Stomach (tissue), 9 donors: ENCODE data around the gene C10orf71. TPM values are rescaled to one million over a fixed set of nuclear protein-coding genes. Genes with fewer than 3 reads are reported as not detected.

ENCODE experiments used
- DNase-seq, 2 donors: peaks; one replicate each; pipeline versions ENCODE4 v3.0.0 to v3.0.0-alpha.2; 2013 to 2019
- H3K27ac ChIP-seq, 5 donors: fragments of 200-600 bp in 4 of 5; sonication (generic) in 4 of 5; one replicate each; pipeline ENCODE4 v1.5.1; 2013 to 2019; ENCODE audit warnings: mild to moderate bottlenecking in 1 of 5, moderate library complexity in 1 of 5
- H3K27me3 ChIP-seq, 3 donors: fragments of 200-600 bp; sonication (generic); one replicate each; pipeline ENCODE4 v1.5.1; 2017 to 2019; ENCODE audit warnings: mixed run types in 1 of 3
- H3K36me3 ChIP-seq, 4 donors: fragments of 200-600 bp; sonication (generic); 1 replicate in 3 of 4; 2 replicates in 1 of 4; pipeline ENCODE4 v1.5.1; 2016 to 2019
- H3K4me1 ChIP-seq, 4 donors: fragments of 200-600 bp; sonication (generic); one replicate each; pipeline ENCODE4 v1.5.1; 2016 to 2019
- H3K4me3 ChIP-seq, 4 donors: fragments of 200-600 bp; sonication (generic) in 3 of 4; one replicate each; pipeline ENCODE4 v1.5.1; 2016 to 2019; ENCODE audit warnings: mild to moderate bottlenecking in 1 of 4
- H3K9me3 ChIP-seq, 4 donors: fragments of 200-600 bp; sonication (generic); one replicate each; pipeline ENCODE4 v1.5.1; 2016 to 2019
- CTCF ChIP-seq, 7 experiments: fragments of 450-650 bp in 4 of 7; fragments of 200-600 bp in 3 of 7; sonication (generic) in 3 of 7; IDR thresholded peaks; one replicate each; pipeline ENCODE4 v1.5.1; 2016 to 2019; ENCODE audit warnings: antibody characterized with exemption in 7 of 7, control low read depth in 2 of 7, mild to moderate bottlenecking in 1 of 7
- EP300 ChIP-seq: sonication (generic); formaldehyde crosslinking; IDR thresholded peaks from one replicate; pipeline ENCODE4 v1.6.1; 2017; ENCODE audit warnings: antibody characterized with exemption
- POLR2A ChIP-seq, 4 donors: fragments of 450-650 bp; IDR thresholded peaks; one replicate each; pipeline ENCODE4 v1.6.1; 2016; ENCODE audit warnings: antibody characterized with exemption in 4 of 4, control low read depth in 2 of 4, mild to moderate bottlenecking in 1 of 4, moderate library complexity in 1 of 4
- POLR2AphosphoS5 ChIP-seq, 3 donors: sonication (generic); formaldehyde crosslinking; IDR thresholded peaks; one replicate each; pipeline ENCODE4 v1.6.1; 2016; ENCODE audit warnings: antibody characterized with exemption in 3 of 3
- WGBS, 5 donors: extraction: QIAGEN DNeasy Blood & Tissue Kit in 3 of 5; methylation state at CpG; one replicate each; pipeline versions ENCODE4 v1.1.5 to v1.1.7; 2013 to 2018; 5-methylcytosine and 5-hydroxymethylcytosine counted together
- intact Hi-C: fragments of 100-400 bp; cut with DNase I; formaldehyde crosslinking; loops from one replicate; pipeline ENCODE4 v1.15.1; 2023; ENCODE audit warnings: low total_unique reads
- polyA plus RNA-seq, 3 donors: library from polyadenylated mRNA; stranded (reverse); fragments of 200-250 nt; gene quantifications; one replicate each; pipeline ENCODE4 v1.2.3, GENCODE V29; 2013
- total RNA-seq, 5 donors: library from RNA; depleted of rRNA; stranded (reverse); fragments of >200 nt; gene quantifications; one replicate each; pipeline versions ENCODE4 v1.1.0 to v1.2.3, GENCODE V29; 2014 to 2016
- donor health status: healthy with polysubstance abuse.
- donor health status: Bipolar disorder and iron deficiency.
- donor health status: healthy.

Gene C10orf71
- total and polyA plus RNA-seq, 8 donors: 0.18 TPM; not detected in 7

- no peaks in the 10 kb centered on the region for H3K27me3 ChIP-seq
- no peaks in the 10 kb centered on the region for H3K4me1 ChIP-seq
- no peaks in the 10 kb centered on the region for H3K36me3 ChIP-seq
- TF ChIP-seq EP300: no peak
- no peak for TF ChIP-seq POLR2AphosphoS5 (IDR thresholded peaks at IDR 0.05)
- TF ChIP-seq CTCF (IDR thresholded peaks at IDR 0.05): no peak
- TF ChIP-seq POLR2A (IDR thresholded peaks at IDR 0.05): no peak
- peaks cover 0 to 5% (median 2%) of the 10 kb centered on the region in 4 donors for H3K9me3 ChIP-seq
- no peak overlapping the region for H3K4me3 ChIP-seq
- no peak for DNase-seq
- H3K27ac ChIP-seq: no peak overlapping the region
- whole genome bisulfite sequencing, 5 donors: 73 to 78% (median 78%) methylated on average over 7 of the region's 7 CpGs
- intact Hi-C loops: no loop called here
Measured at GRCh38 chr10:49312246-49312869, 13.4 kb downstream of the C10orf71 start.

GRCh38 chr10:49313501-49314070 is 14.6 kb downstream of the C10orf71 start:
- no peak for DNase-seq
- 80 to 88% (median 82%) methylated on average over 11 of the region's 11 CpGs for WGBS, 5 donors
- no peak overlapping the region for H3K4me3 ChIP-seq
- no peak overlapping the region for H3K27ac ChIP-seq
- intact Hi-C loops: no loop called here
- H3K9me3 ChIP-seq: peaks cover 0 to 5% (median 2%) of the 10 kb centered on the region in 4 donors
- no peaks in the 10 kb centered on the region for H3K27me3 ChIP-seq
- H3K36me3 ChIP-seq: no peaks in the 10 kb centered on the region
- H3K4me1 ChIP-seq: no peaks in the 10 kb centered on the region
- TF ChIP-seq CTCF (IDR thresholded peaks at IDR 0.05) (no peak), EP300 (no peak), POLR2A (IDR thresholded peaks at IDR 0.05) (no peak), POLR2AphosphoS5 (IDR thresholded peaks at IDR 0.05) (no peak)

GRCh38 chr10:49314806-49315205 is 15.8 kb downstream of the C10orf71 start:
- TF ChIP-seq POLR2AphosphoS5 (IDR thresholded peaks at IDR 0.05): no peak
- TF ChIP-seq POLR2A (IDR thresholded peaks at IDR 0.05): no peak
- TF ChIP-seq EP300: no peak
- no peak for TF ChIP-seq CTCF (IDR thresholded peaks at IDR 0.05)
- no peak for DNase-seq
- Histone ChIP-seq H3K36me3 (no peaks in the 10 kb centered on the region), H3K4me1 (no peaks in the 10 kb centered on the region), H3K4me3 (no peak overlapping the region), H3K27me3 (no peaks in the 10 kb centered on the region), H3K27ac (no peak overlapping the region), H3K9me3 (no peaks in the 10 kb centered on the region)
- WGBS, 5 donors: 83 to 88% (median 85%) methylated on average over 5 of the region's 5 CpGs
- intact Hi-C loops: no loop called here

- H3K4me3 ChIP-seq: no peak overlapping the region
- H3K27ac ChIP-seq: no peak overlapping the region
- no peak for DNase-seq
- H3K9me3 ChIP-seq: no peaks in the 10 kb centered on the region
- TF ChIP-seq POLR2A (IDR thresholded peaks at IDR 0.05): no peak
- no peak for TF ChIP-seq CTCF (IDR thresholded peaks at IDR 0.05)
- no peak for TF ChIP-seq POLR2AphosphoS5 (IDR thresholded peaks at IDR 0.05)
- no peak for TF ChIP-seq EP300
- H3K4me1 ChIP-seq: no peaks in the 10 kb centered on the region
- intact Hi-C loops: no loop called here
- no peaks in the 10 kb centered on the region for H3K27me3 ChIP-seq
- no peaks in the 10 kb centered on the region for H3K36me3 ChIP-seq
- 77 to 93% (median 87%) methylated on average over 6 of the region's 6 CpGs for WGBS, 5 donors
Measured at GRCh38 chr10:49318028-49318427, 19.1 kb downstream of the C10orf71 start.
